HG03469 (cell line): ENCODE results near the gene C16orf95.
"Not testable (repeated sequence)": the region's sequence is repeated elsewhere in the genome, so short reads cannot be mapped to it uniquely, and the experiment has no call there.

Source experiments
- ATAC-seq: cut with Tn5 transposase; IDR thresholded peaks from one replicate; pipeline ENCODE4 v1.9.1; 2021; ENCODE audit warnings: mild to moderate bottlenecking, moderate library complexity, moderate number of reproducible peaks; ENCODE audit not compliant: unreplicated experiment

The C16orf95 gene

DNA sequence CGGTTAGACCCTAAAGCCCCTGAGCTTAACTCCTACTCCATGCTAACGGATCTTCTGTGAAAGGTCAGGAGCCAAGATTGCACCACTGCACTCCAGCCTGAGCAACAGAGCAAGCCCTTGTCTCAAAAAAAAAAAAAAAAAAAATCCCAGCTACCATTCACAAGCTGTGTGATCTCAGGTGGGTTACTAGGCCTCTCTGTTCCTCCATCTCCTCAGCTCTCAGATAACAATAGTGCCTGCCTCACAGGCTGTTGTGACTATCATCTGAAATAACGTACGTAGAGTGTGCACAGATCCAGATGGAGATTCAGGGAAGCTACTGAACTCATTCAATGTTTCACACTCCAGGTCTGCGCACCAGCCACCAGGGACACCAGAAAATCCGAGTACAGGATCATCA lies 57.8 kb downstream of the C16orf95 start:
- ATAC-seq: no peak

DNA sequence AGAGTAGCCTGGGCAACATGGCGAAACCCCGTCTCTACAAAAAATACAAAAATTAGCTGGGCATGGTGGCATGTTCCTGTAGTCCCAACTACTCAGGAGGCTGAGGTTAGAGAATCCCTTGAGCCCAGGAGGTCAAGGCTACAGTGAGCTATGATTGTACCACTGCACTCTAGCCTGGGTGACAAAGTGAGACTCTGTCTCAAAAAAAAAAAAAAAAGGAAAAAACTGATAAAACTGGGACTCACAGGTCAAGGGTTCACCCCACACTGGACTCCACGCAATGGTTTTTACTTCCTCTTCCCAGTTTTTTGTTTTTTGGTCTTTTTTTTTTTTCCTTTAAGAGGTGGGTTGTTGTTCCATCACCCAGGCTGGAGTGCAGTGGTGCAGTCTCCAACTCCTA lies 58.5 kb downstream of the C16orf95 start:
- ATAC-seq: not testable (repeated sequence)

- ATAC-seq: no peak
Measured at GRCh38 chr16:87255866-87256265, 61.3 kb downstream of the C16orf95 start.

DNA sequence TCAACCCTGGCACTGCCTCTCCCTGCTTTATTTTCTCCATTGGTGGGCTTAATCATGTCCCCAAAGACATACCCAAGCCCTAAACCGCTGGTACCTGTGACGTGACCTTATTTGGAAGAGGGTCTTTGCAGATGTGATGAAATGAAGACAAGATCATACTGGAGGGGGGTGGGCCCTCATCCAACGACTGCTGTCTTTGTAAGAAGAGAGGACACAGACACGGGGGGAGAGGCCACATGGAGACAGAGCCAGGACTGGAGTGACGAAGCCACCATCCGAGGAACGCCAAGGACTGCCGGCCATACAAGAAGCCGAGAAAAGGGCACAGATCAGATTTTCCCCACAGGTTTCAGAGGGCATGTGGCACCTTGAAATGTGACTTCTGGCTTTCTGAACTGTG lies 62.5 kb downstream of the C16orf95 start:
- no peak for ATAC-seq

- ATAC-seq: no peak
Measured at GRCh38 chr16:87254296-87254695, 62.9 kb downstream of the C16orf95 start.

DNA sequence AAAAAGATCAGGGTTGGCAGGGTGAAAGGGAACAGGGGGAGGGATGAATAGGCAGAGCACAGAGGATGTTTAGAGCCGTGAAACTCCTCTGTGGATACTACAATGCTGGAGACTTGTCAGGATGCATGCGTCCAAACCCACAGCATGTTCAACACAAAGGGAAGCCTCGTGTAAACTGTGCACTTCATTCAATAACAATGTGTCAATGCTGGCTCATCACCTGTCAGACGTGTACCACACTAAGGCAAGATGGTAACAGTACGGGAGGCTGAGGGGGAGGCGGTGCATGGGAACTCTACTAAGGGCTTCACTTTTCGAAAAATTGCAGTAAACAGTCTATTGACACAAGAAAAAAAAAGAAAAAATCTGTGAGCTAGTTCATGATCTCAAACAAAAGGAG lies 63.7 kb downstream of the C16orf95 start:
- ATAC-seq: no peak
